HG03280 (cell line): ENCODE measurements around the gene TP73.
"Not testable (repeated sequence)": the region's sequence is repeated elsewhere in the genome, so short reads cannot be mapped to it uniquely, and the experiment has no call there.

ENCODE experiments used
- ATAC-seq: cut with Tn5 transposase; IDR thresholded peaks from one replicate; pipeline ENCODE4 v1.9.1; 2021; ENCODE audit warnings: mild to moderate bottlenecking, moderate library complexity; ENCODE audit not compliant: unreplicated experiment

TP73 gene

DNA sequence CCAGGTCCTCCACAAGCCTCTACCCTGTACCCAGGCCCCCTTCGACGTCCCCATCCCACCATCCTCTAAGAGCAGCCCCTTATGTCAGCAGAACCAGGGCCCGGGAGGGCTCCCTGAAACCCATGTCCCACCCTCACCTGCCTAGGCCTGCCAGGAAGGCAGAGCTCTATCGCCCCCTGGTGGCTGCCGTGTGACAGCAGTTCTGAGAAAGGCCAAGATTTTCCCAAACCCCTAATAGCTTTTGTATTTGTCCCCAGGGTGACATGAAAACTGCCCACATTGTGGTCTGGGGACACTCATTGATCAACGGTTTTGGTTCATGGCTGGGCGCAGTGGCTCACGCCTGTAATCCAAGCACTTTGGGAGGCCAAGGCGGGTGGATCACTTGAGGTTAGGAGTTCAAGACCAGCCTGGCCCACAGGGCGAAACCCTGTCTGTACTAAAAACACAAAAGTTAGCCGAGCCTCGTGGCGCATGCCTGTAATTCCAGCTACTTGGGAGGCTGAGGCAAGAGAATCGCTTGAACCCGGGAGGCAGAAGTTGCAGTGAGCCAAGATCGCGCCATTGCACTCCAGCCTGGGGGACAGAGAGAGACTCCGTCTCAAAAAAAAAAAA lies 72.2 kb downstream of the TP73 start:
- ATAC-seq = not testable (repeated sequence)

DNA sequence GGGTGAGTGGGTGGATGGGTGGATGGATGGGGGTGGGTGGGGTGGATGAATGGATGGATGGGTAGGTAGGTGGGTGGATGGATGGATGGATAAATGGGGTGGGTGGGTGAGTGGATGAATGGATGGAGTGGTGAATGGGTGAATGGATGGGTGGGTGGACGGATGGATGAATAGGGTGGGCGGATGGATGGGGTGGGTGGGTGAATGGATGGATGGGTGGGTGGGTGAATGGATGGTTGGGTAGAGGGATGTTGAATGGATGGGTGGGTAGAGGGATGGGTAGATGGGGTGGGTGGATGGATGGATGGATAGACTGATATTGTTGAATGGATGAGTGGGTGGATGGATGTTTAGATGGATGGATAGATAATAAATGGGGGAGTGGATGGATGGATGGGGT lies 73.0 kb downstream of the TP73 start:
- ATAC-seq = no peak

DNA sequence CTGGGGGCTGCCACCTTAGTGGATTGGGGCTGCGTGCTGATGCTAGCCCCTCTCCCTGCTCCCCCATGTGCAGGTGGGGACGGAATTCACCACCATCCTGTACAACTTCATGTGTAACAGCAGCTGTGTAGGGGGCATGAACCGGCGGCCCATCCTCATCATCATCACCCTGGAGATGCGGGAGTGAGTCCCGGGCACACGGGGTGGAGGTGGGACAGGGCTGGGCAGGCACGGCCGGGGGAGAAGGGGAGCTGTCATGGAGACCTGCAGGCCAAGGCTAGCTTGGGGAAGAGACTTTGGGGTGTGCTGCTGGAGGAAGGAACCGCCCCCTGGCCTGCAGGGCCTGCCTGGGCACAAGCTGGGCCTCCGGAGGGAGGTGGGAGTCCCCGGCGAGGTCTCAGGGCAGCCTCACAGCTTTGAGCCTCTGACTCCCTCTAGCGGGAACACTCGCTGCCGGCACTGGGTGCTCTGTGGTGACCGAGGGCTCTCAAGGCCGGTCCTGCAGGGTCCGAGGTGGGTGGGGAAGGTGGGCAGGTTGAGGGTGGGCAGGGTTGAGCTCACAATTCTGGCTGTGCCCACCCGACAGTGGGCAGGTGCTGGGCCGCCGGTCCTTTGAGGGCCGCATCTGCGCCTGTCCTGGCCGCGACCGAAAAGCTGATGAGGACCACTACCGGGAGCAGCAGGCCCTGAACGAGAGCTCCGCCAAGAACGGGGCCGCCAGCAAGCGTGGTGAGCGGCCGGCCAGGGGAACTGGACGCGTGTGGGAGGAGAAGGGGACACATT lies 74.9 kb downstream of the TP73 start:
- no peak for ATAC-seq

DNA sequence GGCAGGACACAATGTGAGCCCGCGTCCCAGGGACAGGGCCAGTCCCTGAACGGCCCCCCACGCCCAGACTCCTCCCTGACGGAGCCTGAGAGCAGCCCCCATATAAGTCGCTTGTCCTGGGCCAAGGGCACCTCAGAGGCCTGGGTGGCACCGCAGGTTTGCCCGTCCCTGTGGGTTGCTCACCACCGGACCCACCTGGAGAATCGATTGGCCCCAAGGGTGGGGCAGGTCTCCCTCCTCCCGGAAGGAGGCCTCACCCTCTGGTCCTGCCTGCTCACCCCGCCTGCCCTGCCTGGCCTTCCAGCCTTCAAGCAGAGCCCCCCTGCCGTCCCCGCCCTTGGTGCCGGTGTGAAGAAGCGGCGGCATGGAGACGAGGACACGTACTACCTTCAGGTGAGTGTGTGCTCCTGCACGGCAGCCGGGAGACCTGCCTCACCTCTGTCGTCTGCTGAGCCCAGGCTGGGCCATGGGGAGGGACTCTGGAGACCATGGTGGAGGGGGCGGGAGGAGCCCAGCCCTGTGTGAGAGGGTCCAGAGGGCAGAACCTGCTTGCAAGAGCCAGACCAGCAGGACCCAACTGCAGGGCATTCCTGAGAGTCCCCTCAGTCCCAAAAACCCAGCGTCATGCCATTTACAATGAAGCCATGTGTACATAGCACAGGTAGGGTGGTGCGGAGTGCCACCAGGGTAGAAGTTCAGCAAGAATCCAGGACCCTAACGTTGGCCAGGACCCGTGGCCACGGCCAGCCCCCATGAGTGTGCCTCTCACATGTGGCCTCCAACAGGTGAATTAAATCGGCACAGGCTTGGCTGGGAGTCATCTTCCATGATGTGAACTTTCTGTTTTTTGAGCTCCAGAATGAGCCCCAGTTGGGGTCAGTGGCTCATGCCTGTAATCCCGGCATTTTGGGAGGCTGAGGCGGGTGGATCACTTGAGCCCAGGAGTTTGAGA lies 75.8 kb downstream of the TP73 start:
- no peak for ATAC-seq

DNA sequence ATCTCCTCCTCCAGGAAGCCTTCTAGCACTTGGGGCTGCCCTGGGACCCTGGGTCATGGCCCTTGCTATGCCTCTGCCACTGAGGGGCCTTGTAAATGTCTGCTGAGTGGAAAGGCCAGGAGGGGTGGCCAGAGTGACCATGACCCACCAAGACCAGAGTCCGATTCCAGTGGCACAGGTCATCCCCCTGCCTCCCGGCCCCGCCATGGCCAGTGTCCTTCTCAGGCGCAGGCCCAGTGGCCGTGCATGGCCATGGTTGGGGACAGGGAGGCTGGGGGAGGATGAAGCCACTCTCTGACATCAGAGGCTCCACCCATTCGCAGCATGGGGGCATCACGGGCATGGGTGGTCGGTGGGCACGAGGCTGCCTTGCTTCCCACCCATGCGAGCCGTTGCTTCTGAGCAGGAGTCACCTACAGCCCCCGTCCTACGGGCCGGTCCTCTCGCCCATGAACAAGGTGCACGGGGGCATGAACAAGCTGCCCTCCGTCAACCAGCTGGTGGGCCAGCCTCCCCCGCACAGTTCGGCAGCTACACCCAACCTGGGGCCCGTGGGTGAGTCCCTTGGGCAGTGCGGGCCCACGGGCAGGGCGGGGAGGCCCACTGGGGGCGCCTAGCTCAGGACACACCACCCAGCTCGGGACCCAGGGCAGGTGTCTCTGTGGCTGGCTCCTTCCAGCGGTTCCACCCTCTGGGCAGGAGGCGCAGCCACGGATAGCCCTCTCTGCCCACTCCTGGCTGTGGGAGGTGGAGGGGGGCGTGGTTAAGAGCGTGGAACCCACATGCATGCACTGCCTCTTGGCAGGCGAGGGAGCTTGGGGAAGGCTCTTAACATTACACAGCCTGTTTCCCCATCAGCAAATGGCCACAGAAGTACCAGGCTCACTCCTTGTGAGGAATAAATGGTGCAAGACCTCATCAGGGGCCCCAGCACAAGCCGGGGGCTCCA lies 77.6 kb downstream of the TP73 start:
- no peak for ATAC-seq

DNA sequence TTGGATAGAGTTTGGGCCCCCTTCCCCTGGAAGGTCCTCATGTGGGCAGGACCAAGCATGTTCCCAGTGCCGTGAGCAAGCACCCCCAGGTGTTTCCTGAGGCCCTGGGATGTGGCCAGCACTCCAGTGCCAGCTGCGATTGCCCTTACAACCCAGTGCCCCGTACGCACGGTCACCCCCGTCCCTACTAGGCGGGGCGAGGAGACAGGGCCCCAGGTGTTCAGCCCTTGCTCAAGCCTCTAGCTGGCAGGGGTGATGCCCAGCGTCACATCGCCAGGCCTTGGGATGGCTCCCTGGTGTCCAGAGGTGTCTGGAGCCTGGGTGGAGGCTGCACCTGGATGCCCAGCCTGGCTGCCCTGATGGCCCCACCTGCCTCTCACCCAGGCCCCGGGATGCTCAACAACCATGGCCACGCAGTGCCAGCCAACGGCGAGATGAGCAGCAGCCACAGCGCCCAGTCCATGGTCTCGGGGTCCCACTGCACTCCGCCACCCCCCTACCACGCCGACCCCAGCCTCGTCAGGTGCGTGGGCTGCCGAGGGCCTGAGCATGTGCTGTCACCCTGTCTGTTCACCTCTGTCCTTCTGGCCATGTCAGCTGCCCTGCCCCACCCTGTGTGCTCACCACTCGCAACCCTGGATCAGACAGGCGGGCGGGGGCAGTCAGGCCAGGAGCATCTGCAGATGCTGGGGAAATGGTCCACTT lies 78.4 kb downstream of the TP73 start:
- no peak for ATAC-seq

DNA sequence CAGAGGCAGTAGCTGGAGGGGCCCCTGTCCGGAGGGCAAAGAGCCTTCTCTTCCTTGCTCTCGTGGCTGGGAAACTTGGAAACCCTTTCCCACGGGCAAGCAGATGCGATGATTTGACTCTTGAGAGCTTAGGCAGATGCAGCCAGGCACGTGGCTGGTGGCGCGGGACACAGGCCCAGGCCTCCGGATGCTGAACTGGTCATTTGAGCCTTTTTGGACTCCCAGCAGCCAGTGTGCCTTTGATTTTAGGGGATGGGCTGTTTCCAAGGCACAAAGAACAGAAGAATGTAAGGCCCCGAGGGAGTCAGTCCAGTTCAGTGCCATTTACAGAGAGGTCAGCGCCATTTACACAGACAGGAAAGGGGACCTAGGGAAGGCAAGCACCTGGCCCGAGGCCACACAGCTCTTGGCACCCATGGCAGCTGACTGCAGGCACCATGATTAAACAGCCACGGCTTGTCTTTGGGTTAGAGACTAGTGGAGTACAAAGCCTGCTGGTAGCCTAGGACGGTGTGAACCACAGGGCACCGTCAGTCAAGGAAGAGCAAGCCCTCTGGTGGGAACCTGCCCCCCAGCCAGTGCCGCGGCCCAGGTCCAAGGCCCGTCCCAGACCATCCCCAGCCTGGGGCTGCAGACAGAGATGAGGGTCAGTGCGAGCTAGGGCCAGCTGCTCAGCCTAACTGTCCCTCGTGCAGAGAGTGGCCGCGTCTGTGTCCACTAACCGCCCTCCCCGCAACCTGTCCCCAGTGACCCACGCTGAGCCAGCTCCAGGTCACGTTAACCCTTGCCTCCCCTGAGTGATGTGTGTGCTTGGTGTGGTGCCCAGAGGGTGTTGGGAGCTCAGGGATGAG lies 79.5 kb downstream of the TP73 start:
- no peak for ATAC-seq

DNA sequence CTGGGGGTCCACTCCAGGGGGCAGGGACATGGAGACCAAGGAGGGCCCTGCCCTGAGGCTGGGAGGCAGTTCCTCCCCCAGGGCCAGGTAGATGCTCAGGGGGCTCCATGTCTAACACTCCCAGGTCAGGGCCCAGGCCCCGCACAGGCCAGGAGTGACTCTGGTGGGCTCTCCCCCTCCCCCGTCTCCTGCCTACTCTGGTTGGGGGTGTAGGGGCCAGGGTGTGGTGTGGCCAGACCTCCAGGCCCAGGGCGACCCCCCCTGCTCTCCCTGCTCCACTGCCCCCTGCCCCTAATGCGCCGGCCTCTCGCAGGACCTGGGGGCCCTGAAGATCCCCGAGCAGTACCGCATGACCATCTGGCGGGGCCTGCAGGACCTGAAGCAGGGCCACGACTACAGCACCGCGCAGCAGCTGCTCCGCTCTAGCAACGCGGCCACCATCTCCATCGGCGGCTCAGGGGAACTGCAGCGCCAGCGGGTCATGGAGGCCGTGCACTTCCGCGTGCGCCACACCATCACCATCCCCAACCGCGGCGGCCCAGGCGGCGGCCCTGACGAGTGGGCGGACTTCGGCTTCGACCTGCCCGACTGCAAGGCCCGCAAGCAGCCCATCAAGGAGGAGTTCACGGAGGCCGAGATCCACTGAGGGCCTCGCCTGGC lies 80.2 kb downstream of the TP73 start:
- ATAC-seq = no peak

DNA sequence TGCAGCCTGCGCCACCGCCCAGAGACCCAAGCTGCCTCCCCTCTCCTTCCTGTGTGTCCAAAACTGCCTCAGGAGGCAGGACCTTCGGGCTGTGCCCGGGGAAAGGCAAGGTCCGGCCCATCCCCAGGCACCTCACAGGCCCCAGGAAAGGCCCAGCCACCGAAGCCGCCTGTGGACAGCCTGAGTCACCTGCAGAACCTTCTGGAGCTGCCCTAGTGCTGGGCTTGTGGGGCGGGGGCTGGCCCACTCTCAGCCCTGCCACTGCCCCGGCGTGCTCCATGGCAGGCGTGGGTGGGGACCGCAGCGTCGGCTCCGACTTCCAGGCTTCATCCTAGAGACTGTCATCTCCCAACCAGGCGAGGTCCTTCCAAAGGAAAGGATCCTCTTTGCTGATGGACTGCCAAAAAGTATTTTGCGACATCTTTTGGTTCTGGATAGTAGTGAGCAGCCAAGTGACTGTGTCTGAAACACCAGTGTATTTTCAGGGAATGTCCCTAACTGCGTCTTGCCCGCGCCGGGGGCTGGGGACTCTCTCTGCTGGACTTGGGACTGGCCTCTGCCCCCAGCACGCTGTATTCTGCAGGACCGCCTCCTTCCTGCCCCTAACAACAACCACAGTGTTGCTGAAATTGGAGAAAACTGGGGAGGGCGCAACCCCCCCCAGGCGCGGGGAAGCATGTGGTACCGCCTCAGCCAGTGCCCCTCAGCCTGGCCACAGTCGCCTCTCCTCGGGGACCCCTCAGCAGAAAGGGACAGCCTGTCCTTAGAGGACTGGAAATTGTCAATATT lies 81.0 kb downstream of the TP73 start:
- ATAC-seq = no peak

DNA sequence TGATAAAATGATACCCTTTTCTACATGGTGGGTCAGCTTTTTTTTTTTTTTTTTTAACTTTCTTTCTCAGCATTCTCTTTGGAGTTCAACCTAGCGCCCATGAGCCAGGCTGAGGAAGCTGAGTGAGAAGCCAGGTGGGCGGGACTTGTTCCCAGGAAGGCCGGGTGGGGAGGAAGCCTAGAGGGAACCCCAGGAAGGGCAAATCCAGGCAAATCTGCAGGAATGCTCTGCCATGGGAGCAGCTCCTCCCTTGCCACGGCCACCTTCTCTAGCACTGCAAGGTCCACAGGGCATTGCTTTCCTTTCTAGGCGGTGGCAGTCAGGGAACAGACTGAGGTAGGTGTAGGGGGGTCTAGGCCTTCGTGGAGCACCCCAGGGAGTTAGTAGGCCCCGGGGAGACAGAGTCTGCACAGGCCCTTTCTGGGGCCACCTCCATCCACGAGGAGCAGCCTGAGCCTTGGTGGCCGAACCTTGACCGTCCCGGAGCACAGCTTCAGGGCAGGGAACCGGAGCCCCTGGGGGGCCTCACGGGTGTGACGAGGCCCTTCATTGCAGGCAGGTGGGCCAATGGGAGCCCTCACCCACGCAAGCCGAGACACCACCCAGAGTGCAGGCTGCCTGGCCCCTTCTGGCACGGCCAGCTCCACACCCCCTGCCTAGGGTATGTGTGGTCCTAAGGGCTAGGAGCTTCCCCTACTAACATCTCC lies 81.7 kb downstream of the TP73 start:
- ATAC-seq = no peak

DNA sequence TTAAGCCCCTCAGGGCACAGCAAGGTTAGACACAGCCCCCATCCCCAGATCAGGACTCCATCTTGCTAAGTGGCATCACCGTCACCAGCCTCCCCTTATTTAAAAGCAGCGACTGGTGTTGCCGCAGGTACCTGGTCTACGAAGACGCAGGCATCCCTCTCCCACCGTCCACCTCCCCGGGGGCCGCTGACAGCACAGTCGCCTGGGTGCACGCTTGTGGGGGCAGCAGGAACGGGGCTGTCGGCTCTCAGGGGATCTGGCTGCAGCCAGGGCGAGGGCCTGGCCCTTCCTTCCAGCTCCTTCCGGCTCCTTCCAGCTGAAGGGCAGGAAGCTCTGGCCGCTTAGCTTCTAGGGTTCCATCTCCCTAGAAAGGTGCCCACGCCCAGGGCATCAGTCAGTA lies 82.3 kb downstream of the TP73 start:
- ATAC-seq = no peak

DNA sequence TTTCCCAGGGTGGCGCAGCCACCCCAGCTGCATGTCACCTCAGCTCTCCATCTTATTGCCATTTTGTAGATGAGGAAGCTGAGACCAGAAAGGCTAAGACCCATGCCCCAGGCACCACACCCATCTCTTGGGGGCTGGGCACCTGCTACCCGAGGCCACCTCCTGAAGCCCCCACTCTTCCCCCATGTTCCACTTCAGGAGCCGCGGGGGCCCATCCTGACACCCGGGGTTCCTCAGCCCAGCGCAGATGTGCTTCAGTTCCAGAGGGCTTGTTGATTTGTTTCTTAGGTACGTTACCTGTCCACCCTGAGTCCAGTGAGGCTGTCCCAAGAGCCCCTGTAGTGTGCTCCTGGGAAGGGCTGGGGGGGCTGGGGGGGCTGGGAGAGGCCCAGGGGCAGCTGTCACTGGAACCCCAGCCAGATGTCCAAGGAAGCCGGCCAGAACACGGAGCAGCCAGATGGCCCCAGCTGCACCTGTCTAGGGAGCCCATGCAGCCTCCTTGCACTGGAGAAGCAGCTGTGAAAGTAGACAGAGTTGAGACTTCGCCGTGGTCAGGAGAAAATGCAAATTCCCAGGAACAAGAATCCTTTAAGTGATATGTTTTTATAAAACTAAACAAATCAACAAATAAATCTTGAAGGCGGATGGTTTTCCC lies 82.8 kb downstream of the TP73 start:
- no peak for ATAC-seq

DNA sequence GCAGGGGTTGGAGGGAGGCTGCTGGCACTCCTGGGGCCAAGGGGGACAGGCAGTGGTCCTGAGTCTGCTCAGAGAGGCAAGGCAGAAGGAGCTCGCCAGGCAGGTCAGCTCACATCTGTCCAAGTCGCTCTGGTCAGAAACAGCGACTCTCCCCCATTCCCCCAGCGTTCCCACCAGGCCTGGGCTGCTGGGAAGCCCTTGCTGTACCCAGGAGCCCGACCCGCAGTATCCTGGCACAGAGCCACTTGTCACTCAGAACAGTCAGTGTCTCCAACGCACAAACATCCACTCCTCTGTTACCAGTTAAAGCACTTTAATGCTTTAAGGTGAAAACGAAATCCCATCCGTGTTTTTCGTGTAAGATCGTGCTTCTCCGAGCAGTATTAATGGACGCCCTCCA lies 83.4 kb downstream of the TP73 start:
- ATAC-seq = no peak

DNA sequence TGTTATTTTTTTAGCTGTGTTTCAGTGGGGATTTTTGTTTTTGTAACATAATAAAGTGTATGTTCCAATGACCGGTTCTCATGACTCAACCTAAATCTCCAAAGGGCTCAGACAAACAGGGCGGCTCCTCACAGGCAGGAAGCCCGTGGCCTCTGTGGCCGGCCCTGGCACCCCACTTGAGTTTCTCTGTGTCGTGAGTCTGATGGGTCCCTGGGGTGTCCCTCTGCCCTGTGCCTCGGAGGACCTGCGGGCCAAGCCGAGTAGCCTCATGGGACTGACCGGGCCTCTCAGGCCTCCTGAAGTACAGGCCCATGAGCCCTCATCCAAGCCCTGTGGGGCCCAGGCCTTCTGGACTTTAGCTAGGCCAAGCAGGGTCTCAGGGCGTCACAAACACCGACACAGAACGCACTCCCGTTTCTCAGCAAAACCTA lies 83.8 kb downstream of the TP73 start:
- ATAC-seq = no peak

DNA sequence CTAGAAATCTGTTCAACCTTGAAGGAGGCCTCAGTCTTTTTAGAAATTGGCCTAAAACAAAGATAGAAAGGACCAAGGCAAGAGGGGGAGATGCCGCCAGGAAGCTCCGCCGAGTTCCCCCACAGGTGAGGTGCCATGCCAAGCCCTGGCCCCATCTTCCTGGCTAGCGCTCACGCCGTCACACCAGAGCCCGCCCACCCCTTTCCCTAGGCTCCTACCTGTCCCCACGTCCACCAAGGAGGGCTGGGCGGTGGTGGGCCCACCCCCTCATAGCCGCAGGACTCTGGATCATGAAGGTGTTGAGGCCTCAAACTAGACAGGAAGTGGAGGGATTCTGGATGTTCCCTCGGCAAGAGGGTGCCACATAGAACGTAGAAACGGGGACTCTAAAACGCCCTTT lies 84.4 kb downstream of the TP73 start:
- ATAC-seq = no peak

DNA sequence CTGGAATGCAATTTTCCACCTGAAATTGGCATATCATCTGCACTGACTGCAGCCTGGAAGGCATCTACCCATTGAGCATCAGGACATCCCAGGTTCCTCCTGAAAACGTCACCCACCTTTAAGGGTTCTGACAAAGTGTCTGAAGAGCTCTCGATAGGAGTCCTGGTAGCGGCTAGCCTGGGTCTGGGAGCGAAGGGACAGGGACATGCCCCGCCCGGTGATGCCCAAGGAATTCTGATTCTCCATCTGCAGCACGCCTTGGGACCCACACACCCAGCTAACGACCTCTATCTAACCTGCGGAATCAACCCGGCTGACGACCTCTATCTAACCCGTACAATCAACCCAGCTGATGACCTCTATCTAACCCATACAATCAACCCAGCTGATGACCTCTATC lies 86.6 kb downstream of the TP73 start:
- ATAC-seq = no peak

DNA sequence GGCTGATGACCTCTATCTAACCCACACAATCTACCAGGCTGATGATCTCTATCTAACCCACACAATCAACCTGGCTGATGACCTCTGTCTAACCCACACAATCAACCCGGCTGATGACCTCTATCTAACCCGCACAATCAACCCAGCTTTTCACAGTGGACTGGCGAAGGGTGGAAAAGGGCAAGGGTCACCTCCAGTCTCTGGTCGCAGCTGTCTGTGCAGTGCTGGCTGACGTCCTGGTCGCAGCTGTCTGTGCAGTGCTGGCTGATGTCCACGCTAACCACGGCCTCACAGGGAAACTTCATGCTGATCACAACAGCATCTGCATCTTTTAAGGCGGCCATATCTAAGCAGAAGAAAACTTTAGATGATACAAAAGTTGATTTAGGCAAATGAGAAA lies 87.7 kb downstream of the TP73 start:
- ATAC-seq = no peak
